Transverse colon (tissue), 4 donors: Measurements from ENCODE around the gene HMX3. TPM values are rescaled to one million over a fixed set of nuclear protein-coding genes. Genes with fewer than 3 reads are reported as not detected.

ENCODE experiments used
- DNase-seq: peaks from one replicate; pipeline ENCODE4 v3.0.0-alpha.2; 2019
- H3K27ac ChIP-seq, 4 donors: fragments of 200-600 bp; sonication (generic); 2 replicates each; pipeline ENCODE4 v1.5.1; 2016 to 2018; ENCODE audit warnings: inconsistent platforms in 4 of 4
- H3K27me3 ChIP-seq: fragments of 200-600 bp; sonication (generic); 2 replicates; pipeline ENCODE4 v1.5.1; 2017; ENCODE audit warnings: inconsistent platforms
- H3K36me3 ChIP-seq, 4 donors: fragments of 200-600 bp; sonication (generic); 2 replicates each; pipeline ENCODE4 v1.5.1; 2017 to 2019; ENCODE audit warnings: inconsistent platforms in 4 of 4
- H3K4me1 ChIP-seq, 4 donors: fragments of 200-600 bp; sonication (generic); 2 replicates each; pipeline ENCODE4 v1.5.1; 2017 to 2020; ENCODE audit warnings: inconsistent platforms in 4 of 4
- H3K4me3 ChIP-seq, 4 donors: fragments of 200-600 bp; sonication (generic); 1 replicate in 1 of 4; 2 replicates in 3 of 4; pipeline versions ENCODE4 v1.5.1 to v1.6.1; 2017 to 2019; ENCODE audit warnings: inconsistent platforms in 4 of 4
- H3K9me3 ChIP-seq, 2 donors: fragments of 200-600 bp; sonication (generic); 2 replicates each; pipeline ENCODE4 v1.5.1; 2017 to 2019; ENCODE audit warnings: inconsistent platforms in 2 of 2
- CTCF ChIP-seq, 5 experiments: fragments of 200-600 bp in 3 of 5; fragments of 450-650 bp in 2 of 5; sonication (generic) in 3 of 5; IDR thresholded peaks; 1 replicate in 2 of 5; 2 replicates in 3 of 5; pipeline ENCODE4 v1.5.1; 2016 to 2017; ENCODE audit warnings: antibody characterized with exemption in 5 of 5, inconsistent platforms in 3 of 5, mild to moderate bottlenecking in 2 of 5, moderate library complexity in 1 of 5
- EP300 ChIP-seq: sonication (generic); formaldehyde crosslinking; IDR thresholded peaks from one replicate; pipeline ENCODE4 v1.6.1; 2017; ENCODE audit warnings: antibody characterized with exemption, low read depth
- POLR2A ChIP-seq: fragments of 450-650 bp; IDR thresholded peaks from one replicate; pipeline ENCODE4 v1.6.1; 2016; ENCODE audit warnings: antibody characterized with exemption, mild to moderate bottlenecking, moderate library complexity
- POLR2AphosphoS5 ChIP-seq, 3 donors: sonication (generic); formaldehyde crosslinking; IDR thresholded peaks; one replicate each; pipeline ENCODE4 v1.6.1; 2016; ENCODE audit warnings: antibody characterized with exemption in 3 of 3
- WGBS, 2 donors: methylation state at CpG; one replicate each; pipeline ENCODE4 v1.1.5; 2018; ENCODE audit warnings: low coverage in 1 of 2; 5-methylcytosine and 5-hydroxymethylcytosine counted together
- in situ Hi-C, 4 donors: fragments of 200-750 bp; cut with MboI; loops; one replicate each; pipeline versions ENCODE4 v1.15.0 to v1.15.1; 2017; ENCODE audit warnings: low sequenced_read_pairs in 3 of 4, low pct_ligation_motif_present in 1 of 4, low pct_unique_long_range_greater_than_20kb in 1 of 4
- intact Hi-C: fragments of 100-400 bp; cut with DNase I; formaldehyde crosslinking; loops from one replicate; pipeline ENCODE4 v1.15.1; 2023; ENCODE audit warnings: low total_unique reads
- total RNA-seq, 4 donors: library from RNA; depleted of rRNA; stranded (reverse); fragments of >200 nt; gene quantifications; one replicate each; pipeline ENCODE4 v1.1.0, GENCODE V29; 2016

HMX3 gene
- total RNA-seq, 4 donors from 2014 or later: 1.2 to 1.7 TPM; not detected in 2

DNA sequence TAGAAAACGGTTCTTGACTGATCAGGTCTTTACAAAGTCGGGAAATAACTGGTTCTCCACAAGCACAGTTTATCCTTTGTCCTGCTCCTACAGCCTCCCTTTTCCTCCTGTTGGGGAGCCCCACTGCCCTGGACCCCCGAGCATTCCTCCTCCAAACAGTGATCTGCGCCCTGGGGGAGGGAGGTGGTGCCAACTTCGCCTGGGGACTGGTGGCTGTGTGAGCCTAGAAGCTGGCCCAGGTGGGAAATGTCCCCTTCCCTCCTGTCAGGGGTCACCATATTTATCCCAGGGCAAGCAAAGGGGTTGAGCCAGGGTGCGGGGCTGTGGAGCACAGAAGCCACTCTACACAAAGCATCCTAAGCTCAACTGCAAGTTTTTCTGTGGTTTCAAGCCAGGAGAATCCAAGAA lies 5.2 kb downstream of the HMX3 start:
- Histone ChIP-seq H3K27me3 (peaks cover 100% of the 10 kb centered on the region), H3K9me3 (no peaks in the 10 kb centered on the region), H3K4me1 (peaks cover 9 to 49% (median 26%) of the 10 kb centered on the region in 4 donors), H3K27ac (no peak overlapping the region), H3K36me3 (no peaks in the 10 kb centered on the region), H3K4me3 (no peak overlapping the region)
- TF ChIP-seq POLR2AphosphoS5 (IDR thresholded peaks at IDR 0.05) (no peak), POLR2A (no peak), EP300 (no peak), CTCF (IDR thresholded peaks at IDR 0.05) (no peak)
- DNase-seq: no peak
- 13% methylated on average over 6 of the region's 6 CpGs; no CpG with 5 or more reads in 1 of the 2 donors for WGBS, 2 donors
- in situ Hi-C loops (loop anchor here in 1 of 4 donors (25.0 kb wide), 1 partner anchor 421 kb away; no protein-coding TSS in a partner anchor), intact Hi-C loops (no loop called here)

DNA sequence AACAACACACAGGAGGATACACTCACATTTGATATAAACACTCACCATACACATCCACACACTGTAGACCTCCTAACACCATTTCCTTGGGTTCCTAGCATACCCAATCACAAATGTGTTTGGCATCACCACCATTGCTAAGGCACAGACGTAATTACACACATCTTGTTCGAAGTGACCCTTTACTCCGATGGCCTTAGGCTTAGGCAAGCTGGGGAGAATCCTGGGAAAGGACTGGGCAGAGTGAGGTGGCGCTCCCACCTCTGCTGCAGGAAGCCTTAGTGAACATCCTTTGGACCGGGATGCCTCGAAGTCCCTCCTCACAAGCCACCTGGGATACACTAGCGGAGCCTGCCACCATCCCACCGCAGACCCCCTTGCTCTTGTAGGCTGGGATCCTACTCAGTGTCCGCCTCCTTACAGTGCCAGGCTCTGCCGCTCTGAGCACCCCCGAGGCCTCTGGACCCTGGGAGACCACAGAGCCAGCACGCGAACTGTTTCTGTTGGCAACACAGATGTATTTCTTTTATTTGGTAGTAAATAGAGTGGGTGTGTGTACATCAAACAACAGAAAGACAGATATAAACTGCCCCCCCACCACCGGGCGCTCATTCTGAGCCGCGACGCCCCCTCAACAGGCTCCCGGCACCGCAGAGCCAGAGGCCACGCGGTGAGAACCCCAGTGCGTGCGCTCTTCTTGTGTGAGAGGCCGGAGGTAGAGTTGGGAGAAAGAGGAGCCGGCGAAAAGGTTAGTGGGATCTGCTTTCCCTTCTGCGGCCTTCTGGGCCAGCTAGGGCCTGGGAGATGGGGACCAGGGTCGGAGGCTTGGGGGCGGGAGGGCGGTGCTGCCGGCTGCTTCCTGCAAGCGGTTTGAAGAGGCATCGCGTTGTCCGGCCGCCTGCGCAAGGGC lies 6.3 kb downstream of the HMX3 start:
- H3K4me1 ChIP-seq: peaks cover 6 to 44% (median 19%) of the 10 kb centered on the region in 4 donors
- in situ Hi-C loops: loop anchor here in 1 of 4 donors (25.0 kb wide), 1 partner anchor 420 kb away; no protein-coding TSS in a partner anchor
- DNase-seq: no peak
- H3K27me3 ChIP-seq: peaks cover 100% of the 10 kb centered on the region
- no peaks in the 10 kb centered on the region for H3K36me3 ChIP-seq
- H3K4me3 ChIP-seq: no peak overlapping the region
- WGBS, 2 donors: 25 to 26% methylated on average over 13 to 38 of the region's 38 CpGs
- no peaks in the 10 kb centered on the region for H3K9me3 ChIP-seq
- intact Hi-C loops: no loop called here
- no peak overlapping the region for H3K27ac ChIP-seq
- no peak for TF ChIP-seq POLR2AphosphoS5 (IDR thresholded peaks at IDR 0.05)

DNA sequence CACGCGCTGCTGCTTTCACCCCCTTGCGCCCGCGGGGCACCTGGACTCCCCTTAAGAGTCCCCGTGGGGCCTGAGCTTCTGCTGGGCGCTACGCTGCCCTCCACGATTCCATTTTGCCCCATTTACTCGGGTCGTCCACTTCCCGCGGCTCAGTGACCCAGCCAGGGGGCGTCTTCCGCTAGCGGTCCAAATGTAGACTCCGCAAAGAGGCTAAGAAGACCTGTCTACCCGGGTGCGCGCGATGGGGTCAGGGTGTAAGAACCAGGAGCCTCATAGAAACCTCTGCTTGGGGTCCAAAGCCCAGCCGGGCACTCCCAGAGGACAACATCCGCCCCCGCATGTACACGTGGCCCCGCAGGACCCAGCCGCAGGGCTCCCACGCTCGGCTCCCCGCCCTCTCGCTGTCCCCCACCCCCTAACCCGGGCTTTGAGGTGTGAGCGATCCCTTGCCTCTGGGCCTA lies 7.0 kb downstream of the HMX3 start:
- H3K4me3 ChIP-seq: no peak overlapping the region
- H3K27ac ChIP-seq: no peak overlapping the region
- in situ Hi-C loops: loop anchor here in 1 of 4 donors (25.0 kb wide), 1 partner anchor 420 kb away; no protein-coding TSS in a partner anchor
- no peak for TF ChIP-seq EP300
- no peak for TF ChIP-seq POLR2AphosphoS5 (IDR thresholded peaks at IDR 0.05)
- no peak for TF ChIP-seq POLR2A
- TF ChIP-seq CTCF (IDR thresholded peaks at IDR 0.05): no peak
- WGBS, 2 donors: 14% methylated on average over 28 of the region's 33 CpGs; no CpG with 5 or more reads in 1 of the 2 donors
- intact Hi-C loops: no loop called here
- peaks cover 0 to 40% (median 15%) of the 10 kb centered on the region in 4 donors for H3K4me1 ChIP-seq
- H3K9me3 ChIP-seq: no peaks in the 10 kb centered on the region
- no peak for DNase-seq
- peaks cover 100% of the 10 kb centered on the region for H3K27me3 ChIP-seq
- H3K36me3 ChIP-seq: no peaks in the 10 kb centered on the region

DNA sequence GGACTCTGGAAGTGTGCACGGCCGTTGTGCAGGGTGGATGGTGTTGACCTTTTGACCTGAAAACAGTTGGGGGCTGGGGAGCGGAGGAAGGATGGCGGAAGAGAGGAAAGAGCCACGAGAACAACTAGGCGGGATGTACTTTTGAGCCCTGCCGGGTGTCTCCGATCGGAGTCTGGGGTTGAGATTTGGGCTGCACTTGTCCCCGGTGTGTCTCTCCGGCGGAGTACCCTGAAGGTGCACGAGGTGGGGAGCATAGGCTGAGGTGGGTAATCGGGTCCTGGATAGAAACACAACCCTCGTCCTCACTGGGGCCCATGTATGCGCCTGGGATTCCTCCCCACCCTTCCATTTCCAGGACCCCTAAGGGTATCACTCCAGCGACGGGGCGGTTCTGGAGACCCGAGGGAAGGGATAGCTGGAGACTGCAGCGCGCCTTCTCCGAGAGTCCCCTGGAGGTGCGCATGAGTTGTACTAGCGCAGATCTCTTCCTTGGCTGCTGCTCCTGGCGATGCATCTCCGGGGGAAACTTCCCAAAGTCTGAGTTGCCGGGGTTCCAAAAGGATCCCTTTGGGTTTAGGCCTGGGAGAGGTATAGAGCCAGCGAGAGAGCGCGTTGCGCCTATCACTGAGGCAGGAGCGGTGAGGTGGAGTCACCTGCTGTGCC lies 7.5 kb downstream of the HMX3 start:
- no peaks in the 10 kb centered on the region for H3K36me3 ChIP-seq
- no peak overlapping the region for H3K4me3 ChIP-seq
- TF ChIP-seq EP300: no peak
- no peak for TF ChIP-seq POLR2AphosphoS5 (IDR thresholded peaks at IDR 0.05)
- no peak overlapping the region for H3K27ac ChIP-seq
- intact Hi-C loops: no loop called here
- H3K9me3 ChIP-seq: no peaks in the 10 kb centered on the region
- in situ Hi-C loops: loop anchor here in 1 of 4 donors (25.0 kb wide), 1 partner anchor 419 kb away; no protein-coding TSS in a partner anchor
- DNase-seq: no peak
- H3K4me1 ChIP-seq: peaks cover 0 to 44% (median 20%) of the 10 kb centered on the region in 4 donors
- peaks cover 100% of the 10 kb centered on the region for H3K27me3 ChIP-seq
- 18% methylated on average over 33 of the region's 33 CpGs; no CpG with 5 or more reads in 1 of the 2 donors for WGBS, 2 donors

- H3K27ac ChIP-seq: no peak overlapping the region
- no peak overlapping the region for H3K4me3 ChIP-seq
- intact Hi-C loops: no loop called here
- DNase-seq: no peak
- H3K4me1 ChIP-seq: peaks cover 0 to 48% (median 25%) of the 10 kb centered on the region in 4 donors
- WGBS, 2 donors: 22 to 25% methylated on average over 9 to 10 of the region's 10 CpGs
- no peaks in the 10 kb centered on the region for H3K36me3 ChIP-seq
- no peaks in the 10 kb centered on the region for H3K9me3 ChIP-seq
- no peak for TF ChIP-seq EP300
- no peak for TF ChIP-seq CTCF (IDR thresholded peaks at IDR 0.05)
- no peak for TF ChIP-seq POLR2A
- peaks cover 100% of the 10 kb centered on the region for H3K27me3 ChIP-seq
- in situ Hi-C loops: loop anchor here in 1 of 4 donors (25.0 kb wide), 1 partner anchor 419 kb away; no protein-coding TSS in a partner anchor
Measured at GRCh38 chr10:123143825-123144168, 8.0 kb downstream of the HMX3 start.
